Activated B cell treated with CpG ODN at 0.5 μM for 24 hours (primary cell): Measurements from ENCODE around the gene ANKRD50. TPM values are rescaled to one million over a fixed set of nuclear protein-coding genes. Genes with fewer than 3 reads are reported as not detected.

Experiments
- ATAC-seq: fragments of 200-7000 bp; cut with Tn5 transposase; one replicate; pipeline ENCODE4 v1.10.0; 2021; ENCODE audit warnings: low read depth, mild to moderate bottlenecking, moderate library complexity
- CTCF ChIA-PET: fragments of 350-600 bp; sonication (Branson Sonifier 250); formaldehyde crosslinking; loops from one replicate; lab custom pipeline; 2021; ENCODE audit warnings: antibody characterized with exemption; lab: Charles Lee
- POLR2A ChIA-PET: fragments of 350-600 bp; sonication (Branson Sonifier 250); formaldehyde crosslinking; loops from one replicate; lab custom pipeline; 2021; ENCODE audit warnings: antibody characterized with exemption; lab: Charles Lee
- DNase-seq: peaks from one replicate; pipeline ENCODE4 v3.0.0; 2022
- H3K27ac Mint-ChIP-seq: one replicate; pipeline ENCODE4 v1.8.0; 2020; ENCODE audit warnings: mixed read lengths
- H3K27me3 Mint-ChIP-seq: one replicate; pipeline ENCODE4 v1.8.0; 2021; ENCODE audit warnings: mixed read lengths
- H3K36me3 Mint-ChIP-seq: one replicate; pipeline ENCODE4 v1.8.0; 2021; ENCODE audit warnings: low read depth, mixed read lengths
- H3K4me1 Mint-ChIP-seq: one replicate; pipeline ENCODE4 v1.8.0; 2021; ENCODE audit warnings: mixed read lengths
- H3K4me3 Mint-ChIP-seq: one replicate; pipeline ENCODE4 v1.8.0; 2020; ENCODE audit warnings: mild to moderate bottlenecking, mixed read lengths
- H3K9me3 Mint-ChIP-seq: one replicate; pipeline ENCODE4 v1.8.0; 2020; ENCODE audit warnings: mixed read lengths
- CTCF ChIP-seq: fragments of 200-600 bp; IDR thresholded peaks from one replicate; pipeline ENCODE4 v1.8.0; 2022; ENCODE audit warnings: antibody characterized with exemption, mild to moderate bottlenecking
- intact Hi-C: fragments of 100-400 bp; cut with micrococcal nuclease; formaldehyde crosslinking; loops from one replicate; pipeline ENCODE4 v1.15.1; 2024
- total RNA-seq: library from RNA; stranded (reverse); gene quantifications from 2 replicates; pipeline ENCODE4 v1.2.3, GENCODE V29; 2022

ANKRD50 gene
- total RNA-seq, 1 donor from 2014 or later, result 0.78 TPM

GRCh38 chr4:124694946-124695598 is 17.5 kb downstream of the ANKRD50 start:
- ChIA-PET POLR2A (no interaction called here), CTCF (no interaction called here)
- Mint-ChIP-seq H3K27ac (no peak overlapping the region), H3K4me3 (no peak overlapping the region), H3K4me1 (no peaks in the 10 kb centered on the region), H3K9me3 (peaks cover 2% of the 10 kb centered on the region), H3K27me3 (no peaks in the 10 kb centered on the region), H3K36me3 (no peaks in the 10 kb centered on the region)
- ATAC-seq, result no peak
- no peak for DNase-seq
- intact Hi-C loops, result no loop called here
- TF ChIP-seq CTCF, result no peak

- CTCF ChIA-PET, result no interaction called here
- TF ChIP-seq CTCF, result no peak
- H3K36me3 Mint-ChIP-seq, result no peaks in the 10 kb centered on the region
- ATAC-seq (no peak), DNase-seq (no peak)
- no peak overlapping the region for H3K27ac Mint-ChIP-seq
- H3K4me1 Mint-ChIP-seq, result no peaks in the 10 kb centered on the region
- H3K27me3 Mint-ChIP-seq, result no peaks in the 10 kb centered on the region
- H3K4me3 Mint-ChIP-seq, result no peak overlapping the region
- H3K9me3 Mint-ChIP-seq, result peaks cover 2% of the 10 kb centered on the region
- intact Hi-C loops, result no loop called here
- POLR2A ChIA-PET, result no interaction called here
Observed at GRCh38 chr4:124694306-124694705, 18.2 kb downstream of the ANKRD50 start.

GRCh38 chr4:124691801-124692200 is 20.7 kb downstream of the ANKRD50 start:
- Mint-ChIP-seq H3K27me3 (no peaks in the 10 kb centered on the region), H3K9me3 (peaks cover 2% of the 10 kb centered on the region), H3K36me3 (no peaks in the 10 kb centered on the region), H3K4me1 (no peaks in the 10 kb centered on the region), H3K4me3 (no peak overlapping the region), H3K27ac (no peak overlapping the region)
- TF ChIP-seq CTCF, result no peak
- no peak for ATAC-seq
- ChIA-PET CTCF (no interaction called here), POLR2A (no interaction called here)
- DNase-seq, result no peak
- intact Hi-C loops, result no loop called here

GRCh38 chr4:124686279-124686678 is 26.3 kb downstream of the ANKRD50 start:
- Mint-ChIP-seq H3K4me1 (no peaks in the 10 kb centered on the region), H3K9me3 (no peaks in the 10 kb centered on the region), H3K27ac (no peak overlapping the region), H3K27me3 (no peaks in the 10 kb centered on the region), H3K36me3 (no peaks in the 10 kb centered on the region), H3K4me3 (no peak overlapping the region)
- ChIA-PET CTCF (no interaction called here), POLR2A (no interaction called here)
- DNase-seq (no peak), ATAC-seq (no peak)
- TF ChIP-seq CTCF, result no peak
- intact Hi-C loops, result no loop called here

GRCh38 chr4:124685851-124686250 is 26.7 kb downstream of the ANKRD50 start:
- intact Hi-C loops, result no loop called here
- no peak overlapping the region for H3K4me3 Mint-ChIP-seq
- H3K27me3 Mint-ChIP-seq, result no peaks in the 10 kb centered on the region
- DNase-seq (no peak), ATAC-seq (no peak)
- H3K36me3 Mint-ChIP-seq, result no peaks in the 10 kb centered on the region
- ChIA-PET POLR2A (no interaction called here), CTCF (no interaction called here)
- H3K27ac Mint-ChIP-seq, result no peak overlapping the region
- no peaks in the 10 kb centered on the region for H3K9me3 Mint-ChIP-seq
- no peak for TF ChIP-seq CTCF
- H3K4me1 Mint-ChIP-seq, result no peaks in the 10 kb centered on the region
